Fibroblast of lung (primary cell): ENCODE measurements around the gene LRP5. TPM values are rescaled to one million over a fixed set of nuclear protein-coding genes. Genes with fewer than 3 reads are reported as not detected.

ENCODE experiments used
- DNase-seq, 2 donors: peaks; one replicate each; pipeline versions ENCODE4 v3.0.0 to v3.0.0-alpha.2; 2010; ENCODE audit warnings: low read depth in 2 of 2
- H2AFZ ChIP-seq: 2 replicates; pipeline ENCODE4 v1.5.1; 2012; ENCODE audit warnings: low read length, control low read depth, inconsistent platforms
- H3K27ac ChIP-seq: 2 replicates; pipeline ENCODE4 v1.5.1; 2011; ENCODE audit warnings: low read length, control low read depth; ENCODE audit not compliant: insufficient read depth
- H3K27me3 ChIP-seq: 2 replicates; pipeline ENCODE4 v1.5.1; 2011; ENCODE audit warnings: mild to moderate bottlenecking, low read length; ENCODE audit not compliant: control insufficient read depth, insufficient read depth
- H3K36me3 ChIP-seq: 2 replicates; pipeline ENCODE4 v1.5.1; 2011; ENCODE audit warnings: low read length; ENCODE audit not compliant: control insufficient read depth, insufficient read depth
- H3K4me1 ChIP-seq: 2 replicates; pipeline ENCODE4 v1.5.1; 2011; ENCODE audit warnings: low read length; ENCODE audit not compliant: control insufficient read depth, insufficient read depth; ENCODE audit errors: extremely low read depth
- H3K4me2 ChIP-seq: 2 replicates; pipeline ENCODE4 v1.5.1; 2011; ENCODE audit warnings: low read length, control low read depth; ENCODE audit not compliant: insufficient read depth; ENCODE audit errors: extremely low read depth
- H3K4me3 ChIP-seq, 4 experiments: fragments of 200-600 bp in 1 of 4; sonication (generic) in 1 of 4; replicated peaks in 1 of 4; 2 replicates each; pipeline ENCODE4 v1.5.1; 2011 to 2016; ENCODE audit warnings: low read length in 4 of 4, low read depth in 3 of 4, mild to moderate bottlenecking in 3 of 4, control low read depth in 2 of 4, inconsistent platforms in 1 of 4, mixed read lengths in 1 of 4; ENCODE audit not compliant: insufficient read depth in 1 of 4; ENCODE audit errors: control extremely low read depth in 1 of 4
- H3K79me2 ChIP-seq: 2 replicates; pipeline ENCODE4 v1.5.1; 2012; ENCODE audit warnings: mild to moderate bottlenecking, low read length, inconsistent platforms; ENCODE audit not compliant: control insufficient read depth, insufficient read depth
- H3K9ac ChIP-seq: 2 replicates; pipeline ENCODE4 v1.5.1; 2011; ENCODE audit warnings: mild to moderate bottlenecking, low read length, control low read depth; ENCODE audit not compliant: insufficient read depth
- H3K9me3 ChIP-seq: 2 replicates; pipeline ENCODE4 v1.5.1; 2012; ENCODE audit warnings: low read depth, low read length; ENCODE audit not compliant: control insufficient read depth, insufficient read depth
- H4K20me1 ChIP-seq: 2 replicates; pipeline ENCODE4 v1.5.1; 2011; ENCODE audit warnings: low read length; ENCODE audit not compliant: control insufficient read depth, insufficient read depth; ENCODE audit errors: extremely low read depth
- CTCF ChIP-seq, 2 donors: IDR thresholded peaks in 1 of 2; conservative IDR thresholded peaks in 1 of 2; 1 replicate in 1 of 2; 2 replicates in 1 of 2; pipeline ENCODE4 v1.5.1; 2011 to 2012; ENCODE audit warnings: low read length in 2 of 2, control low read depth in 1 of 2, inconsistent platforms in 1 of 2, low read depth in 1 of 2, mild to moderate bottlenecking in 1 of 2
- EZH2 ChIP-seq: IDR thresholded peaks from 2 replicates; pipeline ENCODE4 v1.5.1; 2012; ENCODE audit warnings: low read length, control low read depth, mild to moderate bottlenecking; ENCODE audit errors: missing control alignments
- polyA plus RNA-seq, 2 donors: library from polyadenylated mRNA; depleted of rRNA in 1 of 2; stranded (reverse) in 1 of 2; unstranded in 1 of 2; fragments of >200 nt; gene quantifications; 2 replicates each; pipeline ENCODE4 v1.2.1, GENCODE V29; 2011 to 2012; ENCODE audit warnings: missing spikeins in 1 of 2
- total RNA-seq: library from RNA; depleted of rRNA; stranded (reverse); fragments of >200 nt; gene quantifications from 2 replicates; pipeline ENCODE4 v1.2.1, GENCODE V29; 2014

The LRP5 gene
- total and polyA plus RNA-seq, 2 donors (not counting 1 experiment from before 2014, with no cell fraction given): 3.8 to 22.0 TPM

- Histone ChIP-seq H2AFZ (no peak overlapping the region), H3K36me3 (no peaks in the 10 kb centered on the region), H3K79me2 (no peaks in the 10 kb centered on the region), H3K9me3 (no peaks in the 10 kb centered on the region), H3K27me3 (no peaks in the 10 kb centered on the region), H3K27ac (no peak overlapping the region), H3K4me1 (peaks cover 4% of the 10 kb centered on the region), H3K4me2 (no peak overlapping the region), H3K4me3 (no peak overlapping the region), H4K20me1 (no peaks in the 10 kb centered on the region), H3K9ac (no peak overlapping the region)
- peak in 1 of 2 donors; percentile 49 for DNase-seq
- TF ChIP-seq EZH2 (no peak), CTCF (conservative IDR thresholded peaks at IDR 0.05 in 1 of 2, IDR thresholded peaks at IDR 0.05 in 1 of 2; ENCODE audit: low read depth in 1 of 2, low read length in 2 of 2) (no peak)
Observed at GRCh38 chr11:68328374-68329091, 16.1 kb downstream of the LRP5 start.

DNA sequence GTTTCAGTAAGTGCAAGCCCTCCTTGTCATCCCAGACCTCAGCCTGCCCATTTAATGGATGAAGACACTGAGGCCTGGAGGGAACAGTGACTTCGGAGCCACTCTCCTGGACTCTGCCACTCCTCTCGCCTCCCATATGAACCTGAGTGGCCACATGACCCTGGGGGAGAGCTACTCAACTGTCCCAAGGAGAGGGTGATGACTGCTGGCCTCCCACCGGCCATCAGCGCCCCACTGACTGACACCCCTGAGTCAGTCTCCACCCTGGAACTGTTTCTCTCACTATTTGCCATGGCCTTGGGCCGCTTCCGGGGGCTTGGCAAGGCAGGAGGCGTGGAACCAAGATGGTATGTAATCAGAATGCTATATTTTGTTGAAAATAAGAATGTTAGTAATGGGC, 17.1 kb downstream of the LRP5 start:
- no peak overlapping the region for H3K27ac ChIP-seq
- no peak overlapping the region for H2AFZ ChIP-seq
- no peaks in the 10 kb centered on the region for H3K36me3 ChIP-seq
- no peak overlapping the region for H3K4me2 ChIP-seq
- H3K4me3 ChIP-seq: no peak overlapping the region
- H3K9ac ChIP-seq: no peak overlapping the region
- no peaks in the 10 kb centered on the region for H3K9me3 ChIP-seq
- no peak for TF ChIP-seq CTCF (conservative IDR thresholded peaks at IDR 0.05 in 1 of 2, IDR thresholded peaks at IDR 0.05 in 1 of 2; ENCODE audit: low read depth in 1 of 2, low read length in 2 of 2)
- no peak for TF ChIP-seq EZH2
- no peaks in the 10 kb centered on the region for H4K20me1 ChIP-seq
- H3K4me1 ChIP-seq: peaks cover 4% of the 10 kb centered on the region
- no peaks in the 10 kb centered on the region for H3K79me2 ChIP-seq
- peak in 1 of 2 donors; percentile 13 for DNase-seq
- no peaks in the 10 kb centered on the region for H3K27me3 ChIP-seq

DNA sequence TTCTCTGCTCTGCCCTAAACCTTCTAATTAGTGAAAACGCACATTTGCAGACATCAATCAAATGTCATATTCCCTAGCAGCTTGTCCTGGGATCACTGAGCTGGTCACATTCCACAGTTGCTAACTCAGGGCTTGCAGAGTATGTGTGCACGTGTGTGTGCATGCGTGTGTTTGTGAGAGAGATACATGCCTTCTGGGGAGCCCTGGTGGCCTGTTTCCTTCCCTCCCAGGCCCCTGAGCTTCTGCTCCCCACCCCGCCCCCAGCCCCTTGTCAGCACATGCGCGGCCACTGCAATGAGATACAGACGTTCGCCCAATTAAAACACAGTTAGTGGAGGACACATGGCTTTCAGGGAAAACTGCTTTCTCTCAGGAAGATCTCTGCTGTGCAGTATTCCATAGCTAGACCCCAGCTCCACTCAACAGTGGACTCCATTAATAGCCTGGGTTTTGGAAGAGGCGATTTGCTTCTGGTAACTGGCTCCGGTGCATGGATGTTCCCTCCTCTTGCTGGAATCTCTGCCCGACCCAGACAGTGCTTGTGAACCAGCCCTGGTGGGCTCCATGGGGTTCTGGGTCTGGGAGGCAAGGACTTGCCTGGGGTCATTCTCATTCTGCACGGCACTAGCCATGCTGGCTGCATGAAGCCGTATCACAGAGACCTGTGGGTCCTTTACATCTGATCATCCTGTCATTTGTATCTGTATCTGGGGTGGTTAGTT, 17.7 kb downstream of the LRP5 start:
- no peak overlapping the region for H3K4me3 ChIP-seq
- peak in 1 of 2 donors; percentile 47 for DNase-seq
- no peak for TF ChIP-seq EZH2
- TF ChIP-seq CTCF (conservative IDR thresholded peaks at IDR 0.05 in 1 of 2, IDR thresholded peaks at IDR 0.05 in 1 of 2; ENCODE audit: low read depth in 1 of 2, low read length in 2 of 2): no peak
- no peaks in the 10 kb centered on the region for H3K79me2 ChIP-seq
- H3K36me3 ChIP-seq: no peaks in the 10 kb centered on the region
- H3K4me2 ChIP-seq: no peak overlapping the region
- no peak overlapping the region for H3K9ac ChIP-seq
- no peak overlapping the region for H3K27ac ChIP-seq
- H3K27me3 ChIP-seq: no peaks in the 10 kb centered on the region
- H3K9me3 ChIP-seq: no peaks in the 10 kb centered on the region
- no peaks in the 10 kb centered on the region for H4K20me1 ChIP-seq
- peaks cover 4% of the 10 kb centered on the region for H3K4me1 ChIP-seq
- H2AFZ ChIP-seq: no peak overlapping the region
